HG03520 (cell line): ENCODE measurements around the gene ECPAS.
"Not testable (repeated sequence)": the region's sequence is repeated elsewhere in the genome, so short reads cannot be mapped to it uniquely, and the experiment has no call there.

Source experiments
- ATAC-seq: cut with Tn5 transposase; IDR thresholded peaks from one replicate; pipeline ENCODE4 v1.9.1; 2021; ENCODE audit warnings: mild to moderate bottlenecking, moderate library complexity; ENCODE audit not compliant: unreplicated experiment

Gene ECPAS

DNA sequence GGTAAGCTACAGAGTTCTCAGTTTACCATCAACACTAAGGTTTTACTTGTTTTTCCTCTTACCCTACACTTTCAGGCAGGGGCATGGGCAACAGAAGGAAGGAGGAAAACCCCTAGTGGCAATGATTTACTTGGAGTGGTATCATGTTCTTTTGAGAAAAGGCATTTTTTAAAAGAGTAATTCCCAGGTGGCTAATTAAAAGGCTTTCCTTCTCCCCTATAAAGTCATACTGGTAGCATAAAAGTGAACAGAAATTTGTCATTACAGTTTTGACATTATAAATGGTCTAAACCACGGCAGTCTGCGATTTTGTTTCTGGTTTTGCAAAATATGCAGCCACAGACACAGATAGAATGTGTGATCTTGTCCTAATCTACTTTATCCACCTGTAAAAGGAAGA, 123.3 kb downstream of the ECPAS start:
- no peak for ATAC-seq

GRCh38 chr9:111356481-111357244, 127.5 kb downstream of the ECPAS start:
- no peak for ATAC-seq

DNA sequence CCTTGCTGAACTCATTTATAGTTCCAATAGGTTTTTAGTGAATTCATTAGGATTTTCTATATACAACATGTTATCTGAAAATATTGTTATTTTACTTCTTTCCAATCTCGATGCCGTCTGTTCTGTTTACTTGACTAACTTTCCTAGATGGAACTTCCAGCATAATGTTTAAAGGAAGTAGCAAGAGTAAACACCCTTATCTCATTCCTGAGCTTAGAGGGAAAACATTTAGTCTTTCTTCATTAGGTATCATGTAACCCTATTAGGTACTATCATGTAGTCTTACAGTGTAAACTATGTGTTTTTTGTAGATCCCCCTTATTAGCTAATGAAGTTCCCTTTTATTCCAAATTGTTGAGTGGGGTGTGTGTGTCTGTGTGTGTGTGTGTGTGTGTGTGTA, 131.6 kb downstream of the ECPAS start:
- no peak for ATAC-seq

DNA sequence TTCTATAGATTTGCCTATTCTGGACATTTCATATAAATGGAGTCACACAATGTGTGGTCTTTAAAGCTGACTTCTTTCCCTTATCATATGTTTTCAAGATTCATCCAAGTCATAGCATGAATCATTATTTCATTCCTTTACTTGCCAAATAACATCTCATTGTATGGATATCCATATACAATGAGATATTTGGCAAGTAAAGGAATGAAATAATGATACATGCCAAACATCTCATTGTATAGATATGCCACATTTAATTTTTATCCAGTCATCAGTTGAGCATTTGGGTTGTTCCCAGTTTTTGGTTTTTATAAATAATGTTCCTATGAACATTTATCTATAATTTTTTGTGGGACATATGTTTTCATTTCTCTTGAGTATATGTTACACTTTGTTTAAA, 133.6 kb downstream of the ECPAS start:
- no peak for ATAC-seq

- no peak for ATAC-seq
These were observed 134.4 kb downstream of the ECPAS start for GRCh38 chr9:111349766-111350165.

DNA sequence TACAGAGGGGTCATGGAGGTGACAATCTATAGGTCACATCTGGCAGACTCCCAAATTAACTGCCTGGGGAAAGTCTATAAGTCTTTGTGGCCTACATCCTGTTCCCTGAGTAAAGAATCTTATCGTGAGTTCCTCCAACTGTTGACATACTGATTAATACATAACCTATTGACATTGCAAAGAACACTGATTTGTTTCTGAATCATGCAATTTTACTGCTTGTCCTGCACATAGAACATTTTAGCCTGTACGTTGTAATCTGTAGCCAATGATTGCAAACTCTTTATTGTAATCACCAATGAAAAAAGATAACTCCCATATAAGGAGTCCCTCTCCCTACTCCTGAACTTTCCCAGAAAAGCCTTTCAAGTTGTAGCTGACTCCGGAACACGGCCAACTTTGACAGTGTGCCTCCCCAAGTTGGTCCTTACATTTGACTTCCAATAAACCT, 135.3 kb downstream of the ECPAS start:
- ATAC-seq = no peak

- not testable (repeated sequence) for ATAC-seq
These were observed 149.8 kb downstream of the ECPAS start for GRCh38 chr9:111334318-111334863.

- no peak for ATAC-seq
These were observed 154.1 kb downstream of the ECPAS start, which contains the start of gene OR2K2 for GRCh38 chr9:111330124-111330523. Gene OR2K2, minus strand, starts transcription at chr9:111330224. Its CDS starts 1,791 bp downstream, at chr9:111328433.

DNA sequence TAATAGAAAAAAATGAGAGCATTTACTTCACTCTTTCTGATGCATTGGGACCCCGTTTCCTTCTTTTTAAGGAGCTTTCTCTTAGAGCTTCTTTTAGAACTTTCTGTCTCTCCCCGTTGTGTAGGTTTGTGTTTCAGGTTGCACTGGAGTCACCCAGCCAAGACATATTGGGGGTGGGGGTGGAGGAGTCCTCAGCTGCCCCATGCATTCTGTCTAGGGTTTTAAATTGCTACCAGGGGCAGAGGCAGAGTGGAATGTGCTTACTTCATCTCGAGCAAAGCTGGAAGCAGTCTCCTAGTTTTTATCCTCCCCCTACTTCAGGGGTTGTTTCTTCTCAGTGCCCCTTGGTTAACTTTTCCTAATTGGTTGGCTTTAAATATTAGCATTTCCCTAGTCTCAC, 163.6 kb downstream of the ECPAS start:
- ATAC-seq = no peak

GRCh38 chr9:111316796-111317195, 167.4 kb downstream of the ECPAS start:
- ATAC-seq = no peak
